Lower lobe of right lung (tissue), 2 donors: ENCODE measurements around the gene CSRP3. TPM values are rescaled to one million over a fixed set of nuclear protein-coding genes. Genes with fewer than 3 reads are reported as not detected.
A peak's percentile ranks its signal among the peaks of the same experiment; 100 is the strongest.

Source experiments
- ATAC-seq, 2 donors: fragments of 200-7000 bp; cut with Tn5 transposase; one replicate each; pipeline ENCODE4 v1.9.1; 2020 to 2022; ENCODE audit warnings: mild to moderate bottlenecking in 2 of 2, moderate library complexity in 2 of 2
- DNase-seq: peaks from one replicate; pipeline ENCODE4 v3.0.0-alpha.2; 2020
- H3K27ac ChIP-seq: fragments of 200-600 bp; one replicate; pipeline ENCODE4 v1.8.0; 2022
- H3K27me3 ChIP-seq: fragments of 200-600 bp; one replicate; pipeline ENCODE4 v1.8.0; 2022; ENCODE audit warnings: low read depth
- H3K36me3 ChIP-seq: fragments of 200-600 bp; one replicate; pipeline ENCODE4 v1.8.0; 2022; ENCODE audit warnings: mild to moderate bottlenecking
- H3K4me1 ChIP-seq: fragments of 200-600 bp; one replicate; pipeline ENCODE4 v1.8.0; 2022
- H3K4me3 ChIP-seq: fragments of 200-600 bp; one replicate; pipeline ENCODE4 v1.8.0; 2022; ENCODE audit warnings: mild to moderate bottlenecking
- H3K9me3 ChIP-seq: fragments of 200-600 bp; one replicate; pipeline ENCODE4 v1.8.0; 2022
- CTCF ChIP-seq: fragments of 200-600 bp; IDR thresholded peaks from one replicate; pipeline ENCODE4 v1.8.0; 2022; ENCODE audit warnings: antibody characterized with exemption, mild to moderate bottlenecking
- intact Hi-C: fragments of 100-400 bp; cut with DNase I; formaldehyde crosslinking; loops from one replicate; pipeline ENCODE4 v1.11.0; 2022
- total RNA-seq: library from RNA; stranded (reverse); fragmentation: NEBNext Ultra II Directional; extraction: Animal tissue kit (Norgen Biotek cat#: 25700); gene quantifications from one replicate; pipeline ENCODE4 v1.2.1, GENCODE V29; 2021
- donor health status: DM: no; HTN: yes; CAD: no; lungs with severe emphysema.

Gene CSRP3
- total RNA-seq, 1 donor from 2014 or later, result not detected

- no peak for ATAC-seq
- Histone ChIP-seq H3K9me3 (no peaks in the 10 kb centered on the region), H3K4me1 (peaks cover 6% of the 10 kb centered on the region), H3K4me3 (no peak overlapping the region), H3K27ac (no peak overlapping the region), H3K36me3 (no peaks in the 10 kb centered on the region), H3K27me3 (no peaks in the 10 kb centered on the region)
- DNase-seq, result no peak
- intact Hi-C loops, result no loop called here
- no peak for TF ChIP-seq CTCF
Observed at GRCh38 chr11:19225123-19225522, 23.3 kb upstream of the CSRP3 start.

DNA sequence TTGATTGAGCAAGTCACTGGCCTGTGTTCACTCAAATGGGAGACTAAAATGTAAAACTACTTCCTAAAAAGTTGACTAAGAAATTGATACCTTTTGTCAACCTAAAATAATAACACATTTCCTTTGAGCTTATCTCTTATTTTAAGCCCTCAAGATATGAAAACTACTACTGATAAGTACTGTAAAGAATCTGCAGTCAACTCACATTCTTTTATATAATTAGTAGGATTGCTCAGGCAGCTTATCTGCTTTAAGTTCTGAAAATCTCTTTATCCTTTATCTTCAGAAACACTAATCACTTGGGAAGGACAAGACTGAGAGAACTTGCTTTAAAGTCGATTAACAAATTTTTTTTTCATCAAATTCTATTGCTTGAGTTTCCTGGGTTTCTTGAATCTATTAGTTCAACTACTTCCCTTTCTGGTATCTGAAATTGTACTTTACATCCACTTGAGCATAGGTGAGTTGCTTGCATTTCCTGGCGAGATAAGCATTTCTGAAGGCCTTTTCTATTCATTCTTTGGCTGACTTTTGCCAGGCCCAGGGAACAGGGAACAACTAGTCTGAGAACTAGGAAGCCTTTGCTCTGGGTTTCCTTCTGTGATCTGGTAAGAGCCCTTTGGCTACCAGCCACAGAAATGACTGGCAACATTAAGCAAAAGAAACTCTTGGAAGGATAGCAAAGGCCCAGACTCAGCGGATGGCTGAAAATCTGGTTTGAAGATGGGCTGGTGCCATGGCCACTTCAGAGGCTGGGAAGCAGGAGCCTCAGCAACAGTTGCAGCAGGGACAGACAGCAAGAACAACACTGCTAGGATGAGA is 19.3 kb upstream of the CSRP3 start:
- Histone ChIP-seq H3K27ac (no peak overlapping the region), H3K9me3 (no peaks in the 10 kb centered on the region), H3K4me1 (peaks cover 6% of the 10 kb centered on the region), H3K36me3 (no peaks in the 10 kb centered on the region), H3K4me3 (no peak overlapping the region), H3K27me3 (no peaks in the 10 kb centered on the region)
- ATAC-seq, result peak; percentile 87 to 93
- TF ChIP-seq CTCF, result no peak
- no peak for DNase-seq
- intact Hi-C loops, result no loop called here

DNA sequence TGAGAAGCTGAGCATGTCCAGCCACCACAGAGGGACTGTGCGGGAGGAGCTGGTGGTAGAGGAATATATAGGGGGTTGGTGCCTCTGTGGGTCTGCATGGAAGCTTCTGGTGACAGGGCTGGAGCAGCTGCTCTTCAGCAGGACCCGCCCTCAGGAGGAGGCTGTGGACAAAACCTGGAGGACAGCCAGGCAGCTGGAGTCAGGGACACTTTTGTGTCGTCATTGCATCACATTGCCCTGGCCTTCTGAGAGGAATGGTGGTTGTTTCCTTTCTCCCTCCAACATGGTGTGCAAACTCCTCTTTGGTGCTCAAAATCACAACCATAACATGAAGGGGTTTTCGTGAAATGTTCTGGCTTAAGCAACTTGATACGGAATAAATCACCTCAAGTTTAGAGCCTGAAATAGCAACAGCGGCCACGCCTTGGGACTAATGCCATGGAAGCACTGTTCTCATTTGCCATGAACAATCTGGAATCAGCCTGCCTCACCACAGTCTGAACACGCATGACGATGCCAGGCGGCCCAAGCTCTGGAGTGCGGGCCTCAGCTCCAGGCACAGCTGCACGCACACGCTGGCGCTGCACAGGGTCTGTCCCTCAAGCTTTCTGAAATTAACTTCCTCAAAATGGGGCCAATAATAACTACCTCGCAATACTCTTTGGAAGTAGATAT is 17.1 kb upstream of the CSRP3 start:
- no peak for TF ChIP-seq CTCF
- no peak for DNase-seq
- Histone ChIP-seq H3K4me3 (no peak overlapping the region), H3K36me3 (no peaks in the 10 kb centered on the region), H3K27me3 (peaks cover 6% of the 10 kb centered on the region), H3K9me3 (no peaks in the 10 kb centered on the region), H3K27ac (no peak overlapping the region), H3K4me1 (peaks cover 6% of the 10 kb centered on the region)
- no peak for ATAC-seq
- intact Hi-C loops, result no loop called here

GRCh38 chr11:19218216-19218615 is 16.4 kb upstream of the CSRP3 start:
- no peak for TF ChIP-seq CTCF
- Histone ChIP-seq H3K27me3 (peaks cover 6% of the 10 kb centered on the region), H3K9me3 (no peaks in the 10 kb centered on the region), H3K4me1 (peaks cover 6% of the 10 kb centered on the region), H3K27ac (no peak overlapping the region), H3K36me3 (no peaks in the 10 kb centered on the region), H3K4me3 (no peak overlapping the region)
- DNase-seq, result no peak
- no peak for ATAC-seq
- intact Hi-C loops, result no loop called here

DNA sequence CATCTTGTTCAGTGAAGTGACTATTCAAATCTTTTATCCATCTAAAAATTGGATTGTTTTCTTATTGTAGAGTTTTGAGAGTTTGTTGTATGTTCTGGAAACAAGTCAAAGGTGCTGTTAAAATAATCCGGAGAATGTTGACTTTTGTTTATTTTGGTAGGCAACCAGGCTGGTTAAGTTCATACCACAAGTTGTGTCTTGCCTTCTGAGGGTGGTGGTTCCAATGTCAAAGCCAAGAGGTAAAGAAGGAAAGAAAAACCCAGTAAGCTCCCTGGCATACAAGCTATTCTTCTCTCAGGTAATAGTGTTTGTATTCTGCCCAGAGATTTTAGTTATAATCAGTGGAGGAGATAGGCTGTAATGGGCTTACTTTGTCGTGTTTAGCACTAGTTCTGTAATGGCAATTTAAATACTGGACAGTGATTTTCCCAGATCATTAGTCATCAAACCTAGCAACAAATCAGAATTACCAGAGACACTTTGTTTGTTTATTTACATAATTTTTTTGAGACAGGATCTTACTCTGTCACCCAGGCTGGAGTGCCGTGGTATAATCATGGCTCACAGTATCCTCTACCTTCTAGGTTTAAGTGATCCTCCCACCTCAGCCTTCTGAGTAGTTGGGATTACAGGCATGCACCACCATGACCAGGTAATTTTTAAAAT is 15.1 kb upstream of the CSRP3 start:
- intact Hi-C loops, result no loop called here
- H3K36me3 ChIP-seq, result no peaks in the 10 kb centered on the region
- no peak for TF ChIP-seq CTCF
- no peak overlapping the region for H3K27ac ChIP-seq
- ATAC-seq, result no peak
- peaks cover 6% of the 10 kb centered on the region for H3K27me3 ChIP-seq
- DNase-seq, result no peak
- H3K9me3 ChIP-seq, result no peaks in the 10 kb centered on the region
- no peak overlapping the region for H3K4me3 ChIP-seq
- peaks cover 6% of the 10 kb centered on the region for H3K4me1 ChIP-seq
